Fibroblast of skin of back (primary cell): Measurements from ENCODE around the gene SCPEP1.
A peak's percentile ranks its signal among the peaks of the same experiment; 100 is the strongest.
"Not testable (repeated sequence)": the region's sequence is repeated elsewhere in the genome, so short reads cannot be mapped to it uniquely, and the experiment has no call there.

Experiments used
- DNase-seq: peaks from one replicate; pipeline ENCODE4 v3.0.0-alpha.2; 2013

The SCPEP1 gene

GRCh38 chr17:56965241-56965640 is 12.7 kb upstream of the SCPEP1 start:
- DNase-seq = not testable (repeated sequence)

GRCh38 chr17:56965681-56966080 is 12.2 kb upstream of the SCPEP1 start:
- DNase-seq = not testable (repeated sequence)

GRCh38 chr17:56966338-56966737 is 11.6 kb upstream of the SCPEP1 start:
- no peak for DNase-seq

- no peak for DNase-seq
Observed at GRCh38 chr17:56970974-56971373, 7.0 kb upstream of the SCPEP1 start.

DNA sequence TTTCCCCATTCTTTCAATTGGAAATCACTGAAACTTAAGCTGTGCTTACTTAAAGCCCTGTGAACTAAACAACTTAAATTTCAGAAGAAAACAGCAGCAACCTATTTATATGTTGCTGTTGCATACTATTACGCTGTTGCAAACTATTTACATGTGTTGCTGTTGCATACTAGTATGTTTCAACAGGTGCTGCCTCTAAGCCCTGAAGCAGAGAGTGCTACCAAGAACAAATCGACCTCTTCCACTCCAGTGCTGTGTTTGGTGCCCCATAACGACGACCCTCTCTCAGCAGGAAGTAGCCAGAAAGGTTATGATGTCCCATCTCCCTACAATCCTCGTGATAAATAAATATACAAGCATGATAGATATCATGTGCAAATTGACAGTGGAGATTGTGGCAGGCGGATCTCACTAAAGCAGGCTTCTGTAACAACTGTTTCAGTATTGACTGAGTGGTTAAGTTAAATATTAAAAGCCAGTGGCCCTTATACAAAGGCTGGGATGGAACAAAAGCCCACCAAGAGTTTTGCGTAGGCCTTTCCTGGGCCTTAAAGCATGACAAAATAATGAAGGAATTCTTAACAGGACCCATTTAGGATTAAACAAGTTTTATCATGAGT is 5.7 kb upstream of the SCPEP1 start:
- no peak for DNase-seq

DNA sequence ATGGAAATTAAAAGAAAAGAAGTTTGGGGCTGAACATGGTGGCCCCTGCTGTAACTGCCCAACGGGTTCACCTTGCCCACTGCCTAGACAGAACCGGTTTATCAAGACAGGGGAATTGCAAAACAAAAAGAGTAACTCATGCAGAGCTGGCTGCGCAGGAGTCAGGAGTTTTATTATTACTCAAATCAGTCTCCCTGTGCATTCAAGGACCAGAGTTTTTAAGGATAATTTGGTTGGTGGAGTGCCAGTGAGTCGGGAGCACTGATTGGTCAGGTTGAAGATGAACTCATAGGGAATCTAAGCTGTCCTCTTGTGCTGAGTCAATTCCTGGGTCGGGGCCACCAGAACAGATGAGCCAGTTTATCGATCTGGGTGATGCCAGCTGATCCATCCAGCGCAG is 4.4 kb upstream of the SCPEP1 start:
- peak; percentile 14 for DNase-seq

- no peak for DNase-seq
Observed at GRCh38 chr17:56974055-56974454, 3.9 kb upstream of the SCPEP1 start.

GRCh38 chr17:56975656-56976055 is 2.3 kb upstream of the SCPEP1 start:
- DNase-seq = no peak

DNA sequence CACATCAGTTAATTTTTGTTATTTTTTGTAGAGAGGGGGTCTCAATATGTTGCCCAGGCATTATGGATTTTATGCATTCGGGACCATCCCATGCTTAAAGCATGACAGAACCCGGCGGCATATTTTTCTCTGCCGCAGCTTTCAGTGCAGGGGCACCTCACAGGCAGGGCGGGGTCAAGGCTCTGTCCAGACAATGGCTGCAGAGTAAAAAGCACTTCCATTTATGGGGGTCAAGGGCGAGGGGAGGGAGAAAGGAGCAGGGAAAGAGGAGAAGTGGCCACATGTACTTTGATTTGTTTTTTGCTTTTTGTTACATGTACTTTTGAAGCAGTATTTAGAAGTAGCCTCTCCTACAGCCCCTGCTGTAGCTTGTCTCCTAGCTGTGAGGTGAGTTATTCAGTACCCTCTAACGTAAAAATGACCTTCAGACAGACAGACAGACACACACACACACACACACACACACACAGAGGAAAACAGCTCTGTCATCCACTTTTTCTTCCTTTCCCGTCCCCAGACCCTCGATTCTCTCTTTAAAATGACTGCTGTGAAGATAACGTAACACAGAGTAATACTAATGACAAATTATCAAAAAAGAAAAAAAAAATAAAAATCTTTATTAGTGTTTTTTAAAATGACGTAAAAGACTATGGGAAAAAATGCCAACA is 856 bp upstream of the SCPEP1 start:
- no peak for DNase-seq

DNA sequence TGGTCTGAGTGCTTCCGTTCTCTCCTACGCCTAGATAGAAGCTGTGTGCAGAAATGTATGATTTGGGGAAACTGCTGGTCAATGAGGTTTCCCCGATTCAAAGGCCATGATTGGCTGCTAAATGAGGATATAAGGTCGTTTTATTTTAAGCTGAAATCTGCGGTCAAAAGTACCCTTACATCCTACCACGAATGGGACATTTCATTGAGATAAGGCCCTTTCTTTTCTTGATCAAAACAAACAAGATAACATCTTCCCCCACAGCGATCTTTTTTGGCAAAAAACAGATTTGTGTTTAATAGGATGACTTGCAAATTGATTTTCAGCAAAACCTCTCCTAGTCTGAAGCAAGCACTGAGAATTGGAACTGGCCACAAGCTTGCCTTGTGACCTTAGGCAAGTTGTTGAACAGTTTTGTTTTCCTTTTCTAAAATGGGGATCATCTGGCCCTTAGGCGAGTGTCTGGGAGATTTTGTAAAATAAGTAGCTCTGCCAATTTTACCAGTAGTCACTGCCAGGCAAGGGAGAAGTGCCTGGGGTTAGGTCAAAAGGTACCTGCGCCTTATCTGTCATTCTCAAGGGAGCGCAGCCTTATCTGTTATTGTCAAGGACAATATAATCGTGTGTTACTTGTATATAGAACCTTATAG is 635 bp downstream of the SCPEP1 start:
- DNase-seq = no peak

GRCh38 chr17:56979091-56979480 is 1.2 kb downstream of the SCPEP1 start:
- no peak for DNase-seq

DNA sequence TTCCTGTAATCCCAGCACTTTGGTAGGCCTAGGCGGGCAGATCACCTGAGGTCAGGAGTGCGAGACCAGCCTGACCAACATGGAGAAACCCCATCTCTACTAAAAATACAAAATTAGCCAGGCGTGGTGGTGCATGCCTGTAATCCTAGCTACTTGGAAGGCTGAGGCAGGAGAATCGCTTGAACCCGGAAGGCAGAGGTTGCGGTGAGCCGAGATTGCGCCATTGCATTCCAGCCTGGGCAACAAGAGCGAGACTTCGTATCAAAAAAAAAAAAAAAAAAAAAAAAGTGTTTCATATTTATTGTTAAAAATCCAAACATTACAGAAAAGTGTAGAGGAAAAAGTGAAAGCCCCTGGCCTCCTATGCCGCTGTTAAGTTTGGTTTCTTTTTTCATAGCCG is 2.6 kb downstream of the SCPEP1 start:
- DNase-seq = not testable (repeated sequence)

DNA sequence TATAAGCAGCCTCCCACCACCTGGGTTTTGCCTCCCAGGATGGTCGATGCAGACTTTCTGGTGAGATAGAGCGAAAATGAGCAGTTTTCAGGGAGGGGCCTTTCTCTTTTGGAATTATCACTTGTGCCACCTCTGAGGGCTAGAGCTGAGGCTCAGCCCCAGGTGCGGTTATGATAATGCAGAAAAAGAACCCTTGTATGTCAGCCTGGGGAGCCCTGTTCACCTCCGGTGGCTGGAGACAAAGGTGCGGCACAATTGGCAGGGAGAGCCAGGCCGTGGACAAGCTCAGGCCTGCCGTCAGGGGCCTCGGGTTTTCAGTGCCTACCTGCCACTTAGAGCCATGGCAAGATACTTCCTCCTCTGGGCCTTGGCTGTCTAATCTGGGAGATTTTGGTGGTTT is 4.4 kb downstream of the SCPEP1 start:
- DNase-seq = no peak

GRCh38 chr17:56983366-56983765 is 5.4 kb downstream of the SCPEP1 start:
- no peak for DNase-seq

GRCh38 chr17:56985371-56986162 is 7.6 kb downstream of the SCPEP1 start:
- DNase-seq = no peak

- no peak for DNase-seq
Observed at GRCh38 chr17:56987283-56987834, 9.4 kb downstream of the SCPEP1 start.

- no peak for DNase-seq
Observed at GRCh38 chr17:56988901-56989572, 11.1 kb downstream of the SCPEP1 start.

GRCh38 chr17:56992364-56992763 is 14.4 kb downstream of the SCPEP1 start:
- DNase-seq = no peak

GRCh38 chr17:56994009-56994792 is 16.3 kb downstream of the SCPEP1 start:
- no peak for DNase-seq

DNA sequence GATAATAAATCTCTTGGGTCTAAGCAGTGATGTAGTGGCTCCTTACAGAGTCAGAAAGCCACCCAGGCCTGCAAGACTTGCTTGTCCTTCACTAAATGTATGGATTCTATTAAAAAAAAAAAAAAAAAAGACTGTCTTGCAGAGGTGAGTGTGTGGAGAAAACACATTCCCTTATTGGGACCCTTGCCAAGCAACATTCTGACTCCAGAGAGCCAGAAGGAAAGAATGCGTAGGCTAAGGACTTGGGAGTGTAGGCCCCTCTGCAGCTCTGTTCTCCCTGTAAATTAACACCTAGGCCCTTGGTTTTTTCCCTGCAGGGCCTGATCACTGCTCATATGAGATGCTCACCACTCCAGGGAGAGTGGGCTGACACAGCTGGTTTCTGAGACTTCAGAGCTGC is 17.8 kb downstream of the SCPEP1 start:
- DNase-seq = no peak

- no peak for DNase-seq
Observed at GRCh38 chr17:56997313-56997712, 19.4 kb downstream of the SCPEP1 start.

GRCh38 chr17:57001541-57001940 is 23.6 kb downstream of the SCPEP1 start:
- no peak for DNase-seq
